Lung microvascular endothelial cell (primary cell): Measurements from ENCODE around the gene BMP8B. TPM values are rescaled to one million over a fixed set of nuclear protein-coding genes. Genes with fewer than 3 reads are reported as not detected.
"Not testable (repeated sequence)": the region's sequence is repeated elsewhere in the genome, so short reads cannot be mapped to it uniquely, and the experiment has no call there.

Experiments used
- DNase-seq, 2 donors: peaks; one replicate each; pipeline versions ENCODE4 v3.0.0 to v3.0.0-alpha.2; 2010; ENCODE audit warnings: low read depth in 2 of 2
- total RNA-seq: library from RNA; depleted of rRNA; stranded (reverse); fragments of >200 nt; gene quantifications from 2 replicates; pipeline ENCODE4 v1.2.1, GENCODE V29; 2014

The BMP8B gene
- total RNA-seq, 1 donor from 2014 or later, result 0.20 TPM

GRCh38 chr1:39816415-39817090 is 27.9 kb upstream of the BMP8B start:
- peak; percentile 59 to 87 for DNase-seq

GRCh38 chr1:39812913-39813312 is 24.2 kb upstream of the BMP8B start:
- DNase-seq, result no peak

GRCh38 chr1:39808784-39809517 is 20.3 kb upstream of the BMP8B start:
- no peak for DNase-seq

GRCh38 chr1:39805385-39805784 is 16.7 kb upstream of the BMP8B start:
- no peak for DNase-seq

GRCh38 chr1:39802496-39803260 is 14.0 kb upstream of the BMP8B start:
- no peak for DNase-seq

GRCh38 chr1:39800471-39800835 is 11.8 kb upstream of the BMP8B start:
- no peak for DNase-seq

GRCh38 chr1:39799770-39800470 is 11.3 kb upstream of the BMP8B start:
- peak; percentile 48 to 56 for DNase-seq

GRCh38 chr1:39798859-39799769 is 10.4 kb upstream of the BMP8B start:
- DNase-seq, result peak in 1 of 2 donors; percentile 45

GRCh38 chr1:39795651-39796050 is 7.0 kb upstream of the BMP8B start:
- no peak for DNase-seq

GRCh38 chr1:39791838-39792237 is 3.2 kb upstream of the BMP8B start:
- no peak for DNase-seq

- DNase-seq, result no peak
Measured at GRCh38 chr1:39789571-39790110, 976 bp upstream of the BMP8B start.

- DNase-seq, result no peak
Measured at GRCh38 chr1:39788426-39788757, 273 bp downstream of the BMP8B start.

GRCh38 chr1:39787964-39788363 is 701 bp downstream of the BMP8B start:
- not testable (repeated sequence) for DNase-seq

- no peak for DNase-seq
Measured at GRCh38 chr1:39787468-39787867, 1.2 kb downstream of the BMP8B start.

GRCh38 chr1:39787108-39787375 is 1.6 kb downstream of the BMP8B start:
- not testable (repeated sequence) for DNase-seq

GRCh38 chr1:39786303-39787107 is 2.2 kb downstream of the BMP8B start:
- not testable (repeated sequence) for DNase-seq

- DNase-seq, result not testable (repeated sequence)
Measured at GRCh38 chr1:39782685-39783084, 6.0 kb downstream of the BMP8B start.

GRCh38 chr1:39782103-39782502 is 6.6 kb downstream of the BMP8B start:
- no peak for DNase-seq

- DNase-seq, result no peak
Measured at GRCh38 chr1:39781349-39781715, 7.3 kb downstream of the BMP8B start.

- DNase-seq, result no peak
Measured at GRCh38 chr1:39779821-39780220, 8.8 kb downstream of the BMP8B start.
